Amniotic stem cell (primary cell): ENCODE data around the gene IL2RA.
"Not testable (repeated sequence)": the region's sequence is repeated elsewhere in the genome, so short reads cannot be mapped to it uniquely, and the experiment has no call there.

Source experiments
- DNase-seq: peaks from one replicate; lab custom pipeline; 2025; lab: John Stamatoyannopoulos, UW

The IL2RA gene

DNA sequence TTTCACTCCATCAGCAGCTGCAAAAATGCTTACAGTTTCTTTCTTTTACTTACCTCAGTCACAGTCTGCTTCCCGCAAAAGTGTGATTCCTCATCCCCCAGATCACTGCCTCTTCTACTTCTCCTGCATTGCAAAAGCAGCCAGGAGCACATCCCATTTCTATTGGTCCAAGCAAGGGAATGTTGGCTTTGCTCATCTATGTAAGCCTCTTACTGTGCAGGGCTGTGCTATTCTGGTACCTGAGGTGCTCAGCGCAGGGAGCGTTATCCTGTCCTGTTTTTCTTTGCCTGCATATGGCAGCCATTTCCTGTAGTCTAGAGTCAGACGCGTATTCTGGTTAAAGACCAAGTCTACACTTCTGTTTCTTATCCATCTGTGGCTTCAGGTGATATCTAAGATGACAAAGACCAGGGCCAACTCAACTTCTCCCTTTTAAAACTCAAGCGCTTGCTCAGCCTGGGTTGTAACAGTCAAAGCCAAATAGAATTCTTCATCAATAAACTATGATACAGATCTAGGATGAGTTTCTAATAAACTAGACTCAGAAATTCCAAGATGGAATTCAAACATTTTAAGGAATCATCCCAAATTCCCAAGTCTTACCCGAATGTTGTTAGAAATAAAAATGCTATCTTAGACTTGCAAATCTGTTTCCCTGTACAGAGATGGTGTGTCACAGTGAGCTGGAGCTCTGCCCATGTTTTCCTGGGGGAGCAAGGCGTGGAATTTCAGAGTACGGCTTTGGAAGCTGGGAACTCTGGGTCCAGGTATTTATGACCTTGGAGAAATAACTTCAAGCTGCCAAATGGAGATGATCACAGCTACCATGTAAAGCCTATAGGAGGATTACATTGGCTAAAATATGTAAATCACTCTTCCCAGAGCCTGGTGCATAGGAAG lies 20.6 kb upstream of the IL2RA start:
- DNase-seq, result no peak

- no peak for DNase-seq
Observed at GRCh38 chr10:6080417-6080973, 18.3 kb upstream of the IL2RA start.

- DNase-seq, result no peak
Observed at GRCh38 chr10:6079044-6079443, 16.9 kb upstream of the IL2RA start.

- no peak for DNase-seq
Observed at GRCh38 chr10:6077071-6077675, 15.0 kb upstream of the IL2RA start.

- no peak for DNase-seq
Observed at GRCh38 chr10:6074489-6075301, 12.5 kb upstream of the IL2RA start.

- DNase-seq, result no peak
Observed at GRCh38 chr10:6072215-6072934, 10.2 kb upstream of the IL2RA start.

DNA sequence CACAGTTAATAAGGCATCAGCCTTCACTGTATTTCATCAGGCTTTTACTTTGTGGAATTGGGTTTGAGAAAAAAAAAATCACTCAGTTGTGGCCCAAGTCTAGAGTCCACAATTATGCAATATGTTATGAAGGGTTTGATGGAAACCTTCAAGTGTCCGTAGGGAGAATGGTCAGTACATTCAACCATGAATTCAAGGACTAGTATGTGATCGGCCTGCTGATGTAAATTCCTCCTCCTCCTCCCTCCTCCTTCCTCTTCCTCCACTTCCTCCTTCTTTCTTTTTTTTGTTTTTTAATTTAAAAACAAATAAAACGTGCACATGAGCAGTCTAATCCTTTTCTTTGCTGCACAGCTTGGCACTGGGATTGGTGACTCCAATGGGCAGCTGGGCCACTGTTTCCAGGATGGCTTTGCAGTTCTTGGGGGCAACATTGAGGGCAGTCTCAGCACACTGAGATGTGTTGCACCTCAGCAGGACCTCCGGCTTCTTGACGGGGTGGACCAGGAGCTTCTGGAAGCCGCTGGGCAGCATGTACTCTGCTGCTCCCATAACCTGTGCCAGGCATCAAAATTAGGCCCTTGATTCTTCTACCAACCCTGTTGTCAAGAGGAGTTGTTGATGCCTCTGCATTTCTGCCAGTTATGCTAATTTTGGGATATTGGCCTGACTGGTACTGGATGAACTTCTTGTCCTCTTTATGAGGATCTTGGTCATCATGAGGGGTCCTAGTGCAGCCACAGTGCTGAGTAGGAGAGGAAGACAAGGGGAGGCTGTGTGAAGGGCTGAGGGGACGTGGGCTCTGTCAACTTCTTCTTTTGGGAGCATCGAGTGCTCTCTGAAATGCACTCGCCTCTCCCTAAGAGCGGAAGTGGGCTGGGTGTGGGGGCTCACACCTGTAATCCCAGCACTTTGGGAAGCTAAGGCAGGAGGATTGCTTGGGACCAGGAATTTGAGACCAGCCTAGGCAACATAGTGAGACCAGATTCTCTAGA lies 9.3 kb upstream of the IL2RA start:
- DNase-seq, result no peak

GRCh38 chr10:6070660-6071059 lies 8.5 kb upstream of the IL2RA start:
- no peak for DNase-seq

DNA sequence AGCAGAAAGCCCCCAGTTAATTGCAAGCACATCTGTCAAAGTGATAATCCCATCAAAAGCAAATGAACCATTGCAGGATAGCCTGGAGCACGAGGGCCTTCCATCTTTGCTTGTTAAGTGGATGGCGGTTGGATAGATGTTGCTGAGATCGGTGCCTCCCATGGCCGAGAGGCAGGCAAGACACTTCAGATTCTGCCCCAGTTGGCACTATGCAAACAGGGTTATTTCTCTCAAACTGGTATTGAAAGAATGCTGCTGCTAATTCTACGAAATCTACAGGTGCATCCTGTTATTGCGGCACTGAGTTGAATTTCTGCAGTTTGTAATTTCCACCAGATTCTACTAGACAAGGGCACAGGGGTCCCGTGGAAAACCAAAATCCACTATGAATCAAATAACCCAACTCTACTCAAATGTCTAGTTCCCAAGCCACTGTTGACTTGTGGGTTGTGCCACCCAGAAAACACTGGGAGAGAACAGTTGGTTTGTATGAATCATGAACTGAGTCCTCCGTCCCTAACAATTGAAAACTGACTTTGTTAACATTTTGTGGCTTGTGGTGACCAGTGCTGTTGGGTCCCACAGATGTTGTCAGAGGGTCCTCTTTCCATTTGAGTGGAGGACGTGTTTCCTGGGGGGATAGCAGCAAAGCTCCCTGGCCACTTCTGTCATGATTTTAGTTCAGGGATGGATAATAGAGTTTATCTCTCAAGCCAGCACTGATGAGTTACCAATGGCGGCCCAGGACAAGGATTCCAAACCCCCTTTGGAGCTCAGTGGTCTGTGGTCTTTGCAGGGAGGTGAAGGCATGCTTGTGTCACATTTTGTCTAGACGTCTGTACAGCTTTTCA lies 7.1 kb upstream of the IL2RA start:
- no peak for DNase-seq

- DNase-seq, result no peak
Observed at GRCh38 chr10:6068422-6068821, 6.3 kb upstream of the IL2RA start.

DNA sequence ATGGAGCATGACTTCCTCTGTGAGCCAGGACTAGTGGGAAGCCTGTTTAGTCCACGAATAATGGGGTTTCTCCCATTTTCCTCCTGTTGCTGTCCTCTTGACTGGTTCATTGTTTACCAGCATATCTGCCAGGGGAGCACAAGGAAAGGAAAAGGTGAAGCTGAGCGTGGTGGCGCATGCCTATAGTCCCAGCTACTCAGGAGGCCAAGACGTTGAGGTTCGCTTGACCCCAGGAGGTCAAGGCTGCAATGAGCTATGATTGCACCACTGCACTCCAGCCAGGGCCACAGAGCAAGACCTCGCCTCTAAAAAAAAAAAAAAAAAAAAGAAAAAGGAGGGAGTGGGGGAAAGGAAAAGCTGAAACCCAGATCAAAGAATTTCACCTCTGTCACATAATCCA lies 5.8 kb upstream of the IL2RA start:
- no peak for DNase-seq

- DNase-seq, result no peak
Observed at GRCh38 chr10:6067457-6067856, 5.3 kb upstream of the IL2RA start.

- no peak for DNase-seq
Observed at GRCh38 chr10:6065835-6066234, 3.7 kb upstream of the IL2RA start.

DNA sequence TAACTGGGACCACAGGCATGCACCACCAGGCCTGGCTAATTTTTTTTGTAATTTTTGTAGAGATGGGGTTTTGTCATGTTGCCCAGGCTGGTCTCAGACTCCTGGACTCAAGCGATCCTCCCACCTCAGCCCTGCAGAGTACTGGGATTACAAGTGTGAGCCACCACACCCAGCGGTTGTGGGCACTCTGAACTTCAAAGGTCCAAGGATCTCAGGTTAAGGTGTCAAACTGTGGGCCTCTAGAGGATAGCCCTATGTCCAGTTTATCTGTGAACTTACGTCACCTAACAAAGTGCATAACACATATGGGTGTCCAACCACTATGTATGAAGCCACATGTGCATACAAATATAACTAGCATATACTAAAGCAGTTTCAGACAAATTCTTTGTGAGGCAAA lies 3.2 kb upstream of the IL2RA start:
- DNase-seq, result no peak

DNA sequence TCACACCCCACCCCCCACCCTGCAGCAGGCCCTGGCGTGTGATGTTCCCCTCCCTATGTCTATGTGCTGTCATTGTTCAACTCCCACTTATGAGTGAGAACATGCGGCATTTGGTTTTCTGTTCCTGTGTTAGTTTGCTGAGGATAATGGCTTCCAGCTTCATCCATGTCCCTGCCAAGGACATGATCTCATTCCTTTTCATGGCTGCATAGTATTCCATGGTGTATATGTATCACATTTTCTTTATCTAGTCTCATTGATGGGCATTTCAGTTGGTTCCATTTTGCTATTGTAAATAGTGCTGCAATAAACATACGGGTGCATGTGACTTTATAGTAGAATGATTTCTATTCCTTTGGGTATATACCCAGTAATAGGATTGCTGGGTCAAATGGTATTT lies 2.6 kb upstream of the IL2RA start:
- DNase-seq, result not testable (repeated sequence)

DNA sequence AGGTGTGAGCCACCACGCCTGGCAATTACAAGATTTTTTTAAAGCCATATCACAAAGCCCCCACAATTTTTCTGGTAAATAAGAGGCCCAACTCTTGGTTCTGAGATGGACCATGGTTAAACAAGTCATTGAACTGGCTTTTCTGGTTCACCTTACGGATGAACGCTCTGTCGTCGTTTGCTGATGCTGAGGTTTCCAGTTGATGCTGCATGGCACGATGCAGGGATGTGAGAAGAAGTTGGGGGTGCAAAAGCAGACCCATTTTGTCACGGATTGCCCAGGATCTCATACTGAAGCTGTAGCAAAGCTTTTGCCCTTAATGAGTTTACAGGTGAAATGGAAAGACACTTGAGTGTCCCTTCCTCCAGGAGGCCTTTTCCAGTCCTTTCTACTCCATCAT lies 2.0 kb upstream of the IL2RA start:
- no peak for DNase-seq

DNA sequence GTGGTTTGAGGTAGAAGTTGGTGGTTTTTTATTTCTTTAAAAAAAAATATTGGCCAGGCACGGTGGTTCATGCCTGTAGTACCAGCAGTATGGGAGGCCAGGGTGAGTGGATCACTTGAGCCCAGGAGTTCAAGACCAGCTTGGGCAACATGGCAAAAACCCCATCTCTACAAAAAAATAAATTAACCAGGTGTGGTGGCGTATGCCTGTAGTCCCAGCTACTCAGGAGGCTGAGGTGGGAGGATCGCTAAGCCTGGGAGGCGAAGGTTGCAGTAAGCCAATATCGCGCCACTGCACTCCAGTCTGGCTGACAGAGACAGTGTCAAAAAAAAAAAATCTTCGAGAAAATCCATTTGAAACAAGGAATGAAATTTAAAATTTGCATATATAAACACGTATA lies 1.1 kb downstream of the IL2RA start:
- DNase-seq, result no peak

- DNase-seq, result no peak
Observed at GRCh38 chr10:6059506-6059905, 2.7 kb downstream of the IL2RA start.

GRCh38 chr10:6058682-6059475 lies 3.3 kb downstream of the IL2RA start:
- no peak for DNase-seq
